OCI-LY1 (cell line): Measurements from ENCODE around the gene AKT1.

ENCODE experiments used
- H2AFZ ChIP-seq: fragments of 200-600 bp; sonication (generic), shearing (Covaris generic); 2 replicates; pipeline ENCODE4 v1.6.0; 2014; ENCODE audit warnings: antibody characterized with exemption, mild to moderate bottlenecking, low read length
- H3F3A ChIP-seq: fragments of 200-600 bp; sonication (generic), shearing (Covaris generic); 2 replicates; pipeline ENCODE4 v1.6.0; 2014; ENCODE audit warnings: mild to moderate bottlenecking, antibody characterized with exemption, low read length, moderate library complexity; ENCODE audit not compliant: insufficient read depth
- H3K27ac ChIP-seq: fragments of 200-600 bp; sonication (generic); 2 replicates; pipeline ENCODE4 v1.5.1; 2014; ENCODE audit warnings: low read length, mixed run types, mild to moderate bottlenecking, low read depth; ENCODE audit not compliant: poor library complexity, severe bottlenecking
- H3K27me3 ChIP-seq: fragments of 200-600 bp; sonication (generic); 2 replicates; pipeline ENCODE4 v1.6.0; 2014; ENCODE audit warnings: antibody characterized with exemption, mild to moderate bottlenecking, low read length, moderate library complexity; ENCODE audit not compliant: insufficient read depth
- H3K36me3 ChIP-seq: fragments of 200-600 bp; sonication (generic); 2 replicates; pipeline ENCODE4 v1.6.1; 2014; ENCODE audit warnings: mild to moderate bottlenecking, antibody characterized with exemption, low read length, moderate library complexity, mixed read lengths; ENCODE audit not compliant: insufficient read depth
- H3K4me1 ChIP-seq: fragments of 200-600 bp; sonication (generic); 2 replicates; pipeline ENCODE4 v1.5.1; 2014; ENCODE audit warnings: mild to moderate bottlenecking, low read length, moderate library complexity; ENCODE audit not compliant: insufficient read depth, severe bottlenecking
- H3K4me2 ChIP-seq: fragments of 200-600 bp; sonication (generic), shearing (Covaris generic); 2 replicates; pipeline ENCODE4 v1.6.1; 2014; ENCODE audit warnings: low read length
- H3K4me3 ChIP-seq: fragments of 200-600 bp; sonication (generic); 2 replicates; pipeline ENCODE4 v1.5.1; 2014; ENCODE audit warnings: low read length, low read depth, mild to moderate bottlenecking, mixed read lengths; ENCODE audit not compliant: poor library complexity, severe bottlenecking
- H3K79me2 ChIP-seq: fragments of 200-600 bp; shearing (Covaris generic); 2 replicates; pipeline ENCODE4 v1.6.1; 2016; ENCODE audit warnings: mixed run types, low read length, mixed read lengths; ENCODE audit not compliant: insufficient read depth
- H3K9ac ChIP-seq: fragments of 200-600 bp; sonication (generic), shearing (Covaris generic); 2 replicates; pipeline ENCODE4 v1.6.1; 2014; ENCODE audit warnings: mild to moderate bottlenecking, low read length, mixed read lengths
- H3K9me2 ChIP-seq: fragments of 200-600 bp; sonication (generic), shearing (Covaris generic); 2 replicates; pipeline ENCODE4 v1.6.1; 2014; ENCODE audit warnings: low read depth, mild to moderate bottlenecking, low read length, mixed read lengths
- H3K9me3 ChIP-seq: fragments of 200-600 bp; shearing (Covaris generic); 2 replicates; pipeline ENCODE4 v1.6.1; 2014; ENCODE audit warnings: low read length, mixed read lengths
- H4K20me1 ChIP-seq: fragments of 200-600 bp; sonication (generic), shearing (Covaris generic); 2 replicates; pipeline ENCODE4 v1.6.0; 2016; ENCODE audit warnings: mild to moderate bottlenecking, low read length; ENCODE audit not compliant: insufficient read depth
- EZH2 ChIP-seq: fragments of 200-600 bp; sonication (generic), shearing (Covaris generic); IDR thresholded peaks from 2 replicates; pipeline ENCODE4 v1.8.0; 2017; ENCODE audit warnings: borderline replicate concordance, mixed run types, mild to moderate bottlenecking, antibody characterized with exemption, low read length, moderate library complexity, mixed read lengths
- TF ChIP-seq, protein P1 (sequence below): fragments of 200-600 bp; sonication (generic), shearing (Covaris generic); IDR thresholded peaks from 2 replicates; pipeline ENCODE4 v1.5.1; 2017; ENCODE audit warnings: mild to moderate bottlenecking, antibody characterized with exemption, low read length, moderate library complexity, mixed read lengths

AKT1 gene

DNA sequence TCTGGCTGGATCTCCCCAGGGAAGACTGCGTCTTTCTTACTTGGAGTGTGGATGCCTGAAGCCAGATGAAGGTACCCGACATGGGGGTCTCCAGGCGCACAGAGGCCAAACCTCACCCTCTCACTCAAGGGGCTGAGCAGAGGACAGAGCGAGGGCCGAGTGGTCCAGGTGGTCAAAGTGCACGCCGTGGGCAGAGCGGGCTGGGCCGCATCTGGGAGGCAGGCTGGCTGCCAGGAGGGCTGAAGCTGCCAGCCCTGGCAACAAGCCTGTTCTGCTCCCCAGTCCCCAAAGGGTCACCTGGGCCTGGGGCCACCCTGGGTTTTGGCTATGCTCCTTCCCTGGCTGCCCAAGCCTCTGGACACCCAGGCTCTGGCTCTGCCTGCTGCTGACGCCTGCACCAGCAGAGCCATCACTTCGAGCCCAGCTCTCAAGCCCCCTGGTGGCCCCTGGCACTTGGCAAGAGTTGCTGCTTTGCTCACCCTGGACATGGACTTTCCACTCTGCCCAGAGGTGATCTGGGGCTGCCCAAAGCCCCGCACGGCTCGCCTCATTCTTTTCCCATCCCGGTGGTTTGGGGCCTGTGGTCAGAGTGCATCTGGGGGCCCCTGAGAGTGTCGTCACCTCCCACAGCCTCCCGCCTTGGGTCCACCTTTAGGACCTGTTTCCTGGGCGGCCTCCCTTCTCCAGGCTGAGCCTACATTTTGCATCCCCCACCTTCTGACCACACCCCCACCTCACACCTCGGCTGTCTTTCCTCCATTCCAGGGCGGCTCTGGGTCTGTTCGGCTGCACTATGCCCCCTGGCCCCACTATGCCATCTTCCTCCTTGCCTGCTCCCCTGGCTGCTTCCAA, 68.7 kb downstream of the AKT1 start:
- Histone ChIP-seq H3K4me2 (no peak overlapping the region), H3K79me2 (no peaks in the 10 kb centered on the region), H3F3A (no peaks in the 10 kb centered on the region), H3K27ac (no peak overlapping the region), H3K4me1 (peaks cover 7% of the 10 kb centered on the region), H3K9me3 (no peaks in the 10 kb centered on the region), H3K36me3 (no peaks in the 10 kb centered on the region), H3K27me3 (0 out of 2 replicates have a peak, but pooled peaks cover 8% of the 10 kb centered on the region), H4K20me1 (no peaks in the 10 kb centered on the region), H3K9ac (no peak overlapping the region), H2AFZ (no peak overlapping the region), H3K4me3 (no peak overlapping the region), H3K9me2 (no peaks in the 10 kb centered on the region)
- no peak for TF ChIP-seq EZH2
- TF ChIP-seq, protein P1, sequence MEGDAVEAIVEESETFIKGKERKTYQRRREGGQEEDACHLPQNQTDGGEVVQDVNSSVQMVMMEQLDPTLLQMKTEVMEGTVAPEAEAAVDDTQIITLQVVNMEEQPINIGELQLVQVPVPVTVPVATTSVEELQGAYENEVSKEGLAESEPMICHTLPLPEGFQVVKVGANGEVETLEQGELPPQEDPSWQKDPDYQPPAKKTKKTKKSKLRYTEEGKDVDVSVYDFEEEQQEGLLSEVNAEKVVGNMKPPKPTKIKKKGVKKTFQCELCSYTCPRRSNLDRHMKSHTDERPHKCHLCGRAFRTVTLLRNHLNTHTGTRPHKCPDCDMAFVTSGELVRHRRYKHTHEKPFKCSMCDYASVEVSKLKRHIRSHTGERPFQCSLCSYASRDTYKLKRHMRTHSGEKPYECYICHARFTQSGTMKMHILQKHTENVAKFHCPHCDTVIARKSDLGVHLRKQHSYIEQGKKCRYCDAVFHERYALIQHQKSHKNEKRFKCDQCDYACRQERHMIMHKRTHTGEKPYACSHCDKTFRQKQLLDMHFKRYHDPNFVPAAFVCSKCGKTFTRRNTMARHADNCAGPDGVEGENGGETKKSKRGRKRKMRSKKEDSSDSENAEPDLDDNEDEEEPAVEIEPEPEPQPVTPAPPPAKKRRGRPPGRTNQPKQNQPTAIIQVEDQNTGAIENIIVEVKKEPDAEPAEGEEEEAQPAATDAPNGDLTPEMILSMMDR, result 0 out of 2 replicates have a peak, but pooled peaks have one; percentile 15

DNA sequence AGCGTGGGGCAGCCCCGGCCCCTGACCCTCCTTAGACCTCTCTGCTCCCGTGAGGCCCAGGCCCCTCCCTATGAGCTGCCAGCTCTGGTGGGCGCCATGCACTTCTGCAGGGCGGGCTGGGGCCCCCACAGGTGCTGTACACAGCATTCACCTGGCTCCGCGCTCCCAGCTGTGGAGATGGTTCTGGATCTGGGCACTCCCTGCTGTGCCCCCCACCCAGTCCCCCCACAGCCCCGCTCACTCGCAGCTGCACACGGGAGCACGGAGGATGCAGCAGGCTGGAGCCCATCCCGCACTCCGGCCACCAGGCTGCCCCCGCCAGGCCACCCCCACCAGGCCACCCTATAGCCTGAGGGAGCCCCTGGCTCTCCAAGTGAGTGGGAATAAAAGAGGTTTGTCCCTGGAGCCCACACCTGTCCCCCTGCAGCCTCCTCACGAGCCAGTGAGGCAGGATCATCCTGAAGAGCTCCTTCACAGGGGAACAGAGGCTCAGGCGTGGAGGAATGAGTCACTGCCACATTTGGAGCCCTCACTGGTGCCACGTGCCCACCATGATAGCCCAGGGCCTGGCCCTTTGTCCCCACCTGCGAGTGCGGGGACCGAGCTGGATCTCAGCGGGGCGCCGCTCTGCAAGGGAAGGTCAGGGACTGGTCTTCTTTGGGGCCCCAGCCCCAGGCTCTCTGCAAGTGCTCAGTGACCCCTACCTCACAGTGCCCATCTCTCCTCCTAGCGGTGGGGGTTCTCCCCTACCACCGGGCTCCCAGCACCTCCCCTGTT, 69.6 kb downstream of the AKT1 start:
- Histone ChIP-seq H3F3A (no peaks in the 10 kb centered on the region), H3K27ac (no peak overlapping the region), H3K9me2 (no peaks in the 10 kb centered on the region), H3K27me3 (0 out of 2 replicates have a peak, but pooled peaks cover 8% of the 10 kb centered on the region), H3K4me3 (no peak overlapping the region), H4K20me1 (no peaks in the 10 kb centered on the region), H3K4me1 (peaks cover 7% of the 10 kb centered on the region), H3K4me2 (no peak overlapping the region), H3K36me3 (no peaks in the 10 kb centered on the region), H2AFZ (no peak overlapping the region), H3K9ac (no peak overlapping the region), H3K9me3 (no peaks in the 10 kb centered on the region), H3K79me2 (no peaks in the 10 kb centered on the region)
- TF ChIP-seq EZH2, result no peak
- TF ChIP-seq, protein P1, result no peak

DNA sequence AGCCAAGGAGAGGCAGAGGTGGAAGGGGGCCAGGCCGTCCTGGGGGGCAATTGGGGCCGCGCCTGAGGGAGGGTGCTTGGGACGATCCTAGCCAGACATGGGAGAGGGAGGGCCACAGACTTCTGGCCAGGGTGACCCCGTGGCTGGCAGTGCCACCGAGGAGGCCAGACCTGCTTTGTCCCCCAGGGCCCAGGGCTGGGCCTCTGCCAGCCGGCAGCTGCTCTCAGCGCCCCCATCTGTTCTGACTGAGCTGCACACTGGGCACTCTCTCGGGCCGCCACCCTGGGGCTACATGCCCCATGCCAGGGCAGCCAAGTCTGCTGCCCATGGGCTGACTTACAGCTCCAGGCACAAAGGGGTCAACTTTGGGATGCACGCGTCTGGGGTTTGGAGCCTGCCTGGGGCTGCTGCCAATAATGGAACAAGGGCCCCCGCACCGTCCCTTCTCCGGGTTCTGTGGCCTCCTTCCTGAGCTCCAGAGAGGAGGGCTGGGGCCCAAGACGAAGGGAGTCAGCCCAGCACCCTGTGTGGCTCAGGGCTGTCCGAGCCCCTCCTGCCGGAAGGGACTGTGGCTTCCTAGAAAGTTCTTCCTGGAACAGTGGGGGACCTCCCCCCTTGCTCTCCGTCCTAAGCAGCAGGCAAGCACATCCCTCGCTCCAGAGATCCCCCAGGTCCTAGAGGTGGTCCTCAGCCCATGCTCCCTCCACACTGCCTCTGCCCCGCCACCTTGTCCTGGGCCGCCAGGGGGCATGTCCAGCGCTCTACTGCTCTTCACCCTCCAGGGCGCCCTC, 70.4 kb downstream of the AKT1 start:
- Histone ChIP-seq H3K4me2 (no peak overlapping the region), H3K9me3 (no peaks in the 10 kb centered on the region), H3K4me3 (no peak overlapping the region), H4K20me1 (no peaks in the 10 kb centered on the region), H3K27me3 (0 out of 2 replicates have a peak, but pooled peaks cover 8% of the 10 kb centered on the region), H3K79me2 (no peaks in the 10 kb centered on the region), H2AFZ (no peak overlapping the region), H3K4me1 (peaks cover 7% of the 10 kb centered on the region), H3K9ac (no peak overlapping the region), H3K9me2 (no peaks in the 10 kb centered on the region), H3F3A (no peaks in the 10 kb centered on the region), H3K27ac (no peak overlapping the region), H3K36me3 (no peaks in the 10 kb centered on the region)
- TF ChIP-seq EZH2, result no peak
- TF ChIP-seq, protein P1, result peak; percentile 47
